ENCODE measurements around the gene USO1.

- TF ChIP-seq CTCF (IDR thresholded peaks at IDR 0.05) (no peak), POLR2A (IDR thresholded peaks at IDR 0.05) (no peak)
These were observed 13.0 kb downstream of the USO1 start for GRCh38 chr4:75737398-75737797.

Data from body of pancreas (tissue), 4 donors.